VCaP (cell line): ENCODE results near the gene THAP5.
A peak's percentile ranks its signal among the peaks of the same experiment; 100 is the strongest.

Source experiments
- H3K27ac ChIP-seq: fragments of 450-650 bp; 2 replicates; pipeline ENCODE4 v1.5.1; 2017
- TF ChIP-seq, protein P1 (sequence below): fragments of 450-650 bp; conservative IDR thresholded peaks from 2 replicates; pipeline ENCODE4 v1.5.1; 2017; ENCODE audit warnings: mild to moderate bottlenecking, moderate library complexity

THAP5 gene, protein sequence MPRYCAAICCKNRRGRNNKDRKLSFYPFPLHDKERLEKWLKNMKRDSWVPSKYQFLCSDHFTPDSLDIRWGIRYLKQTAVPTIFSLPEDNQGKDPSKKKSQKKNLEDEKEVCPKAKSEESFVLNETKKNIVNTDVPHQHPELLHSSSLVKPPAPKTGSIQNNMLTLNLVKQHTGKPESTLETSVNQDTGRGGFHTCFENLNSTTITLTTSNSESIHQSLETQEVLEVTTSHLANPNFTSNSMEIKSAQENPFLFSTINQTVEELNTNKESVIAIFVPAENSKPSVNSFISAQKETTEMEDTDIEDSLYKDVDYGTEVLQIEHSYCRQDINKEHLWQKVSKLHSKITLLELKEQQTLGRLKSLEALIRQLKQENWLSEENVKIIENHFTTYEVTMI

DNA sequence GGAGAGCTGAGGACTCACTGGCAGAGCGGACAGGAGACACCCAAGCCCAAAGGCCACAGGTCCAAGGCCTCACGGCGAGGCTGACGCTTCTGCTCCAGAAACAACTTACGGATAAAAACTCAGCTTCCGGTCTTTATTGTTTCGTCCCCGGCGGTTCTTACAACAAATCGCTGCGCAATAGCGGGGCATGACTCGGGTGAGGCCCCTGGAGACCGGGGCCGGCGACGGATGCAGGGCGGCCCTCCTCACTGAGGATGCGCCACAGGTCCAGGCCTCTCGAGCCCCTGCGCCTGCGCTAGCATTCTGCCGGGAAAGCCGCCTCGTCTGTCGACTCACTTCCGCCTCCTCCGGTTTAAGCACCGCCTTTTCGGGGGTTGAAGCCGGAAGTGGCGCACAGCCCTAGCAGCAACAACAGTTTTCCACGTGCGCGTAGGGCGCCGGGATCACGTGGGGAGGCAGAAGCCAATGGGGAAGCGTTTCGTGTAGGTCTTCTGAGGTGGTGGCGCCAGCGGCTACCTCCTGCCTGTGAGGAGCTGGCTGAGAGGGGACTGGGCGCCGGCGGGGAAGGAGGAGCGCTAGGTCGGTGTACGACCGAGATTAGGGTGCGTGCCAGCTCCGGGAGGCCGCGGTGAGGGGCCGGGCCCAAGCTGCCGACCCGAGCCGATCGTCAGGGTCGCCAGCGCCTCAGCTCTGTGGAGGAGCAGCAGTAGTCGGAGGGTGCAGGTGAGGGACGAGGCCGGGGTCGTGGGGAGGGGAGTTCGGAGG, at the start of gene THAP5, which contains the start of gene DNAJB9:
THAP5 (minus strand) TSS at position 326 of the 765 bp plus-strand sequence; CDS start at position 189, 137 bp downstream.
DNAJB9 (plus strand) TSS at position 494 of the 765 bp plus-strand sequence. CDS start 1,853 bp downstream, outside the sequence.
- peak within 1 kb of the TSS; percentile 95 for H3K27ac ChIP-seq
- TF ChIP-seq, protein P1, sequence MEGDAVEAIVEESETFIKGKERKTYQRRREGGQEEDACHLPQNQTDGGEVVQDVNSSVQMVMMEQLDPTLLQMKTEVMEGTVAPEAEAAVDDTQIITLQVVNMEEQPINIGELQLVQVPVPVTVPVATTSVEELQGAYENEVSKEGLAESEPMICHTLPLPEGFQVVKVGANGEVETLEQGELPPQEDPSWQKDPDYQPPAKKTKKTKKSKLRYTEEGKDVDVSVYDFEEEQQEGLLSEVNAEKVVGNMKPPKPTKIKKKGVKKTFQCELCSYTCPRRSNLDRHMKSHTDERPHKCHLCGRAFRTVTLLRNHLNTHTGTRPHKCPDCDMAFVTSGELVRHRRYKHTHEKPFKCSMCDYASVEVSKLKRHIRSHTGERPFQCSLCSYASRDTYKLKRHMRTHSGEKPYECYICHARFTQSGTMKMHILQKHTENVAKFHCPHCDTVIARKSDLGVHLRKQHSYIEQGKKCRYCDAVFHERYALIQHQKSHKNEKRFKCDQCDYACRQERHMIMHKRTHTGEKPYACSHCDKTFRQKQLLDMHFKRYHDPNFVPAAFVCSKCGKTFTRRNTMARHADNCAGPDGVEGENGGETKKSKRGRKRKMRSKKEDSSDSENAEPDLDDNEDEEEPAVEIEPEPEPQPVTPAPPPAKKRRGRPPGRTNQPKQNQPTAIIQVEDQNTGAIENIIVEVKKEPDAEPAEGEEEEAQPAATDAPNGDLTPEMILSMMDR: no peak

DNA sequence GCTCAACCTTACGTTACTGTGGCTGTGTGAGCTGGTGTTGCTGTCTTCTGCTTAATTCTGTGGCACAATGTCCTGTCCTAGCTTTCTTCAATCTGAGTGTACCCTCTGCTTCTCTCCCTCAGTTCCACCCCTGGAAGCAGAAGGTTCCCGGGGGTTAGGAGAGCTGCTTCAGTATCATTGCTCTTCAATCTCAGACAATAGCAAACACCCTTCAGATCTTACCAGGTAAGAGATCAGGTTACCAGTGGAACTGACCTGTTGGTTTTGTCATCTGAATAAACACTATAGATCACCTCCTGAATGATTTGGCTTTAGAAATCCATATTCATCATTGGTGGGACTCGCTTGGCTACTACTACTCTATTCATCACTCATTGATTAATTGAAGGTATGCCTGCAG, 48.5 kb upstream of the THAP5 start:
- TF ChIP-seq, protein P1: no peak
- H3K27ac ChIP-seq: no peak overlapping the region

DNA sequence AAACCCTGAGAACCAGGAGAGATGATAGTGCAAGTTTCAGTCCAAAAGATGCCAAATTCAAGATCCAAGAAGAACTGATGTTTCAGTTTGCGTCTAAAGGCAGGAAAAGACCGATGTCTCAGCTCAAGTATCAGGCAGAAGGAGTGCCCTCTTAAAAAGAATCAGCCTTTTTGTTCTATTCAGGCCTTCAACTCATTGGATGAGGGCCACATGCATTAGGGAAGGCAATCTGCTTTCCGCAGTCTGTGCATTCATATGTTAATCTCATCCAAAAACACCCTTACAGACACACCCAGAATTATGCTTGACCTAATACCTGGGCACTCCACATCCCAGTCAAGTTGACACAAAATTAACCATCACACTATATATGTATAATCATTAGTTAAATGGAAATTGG, 45.4 kb upstream of the THAP5 start:
- peak overlapping the region; percentile 97 for H3K27ac ChIP-seq
- TF ChIP-seq, protein P1: no peak

DNA sequence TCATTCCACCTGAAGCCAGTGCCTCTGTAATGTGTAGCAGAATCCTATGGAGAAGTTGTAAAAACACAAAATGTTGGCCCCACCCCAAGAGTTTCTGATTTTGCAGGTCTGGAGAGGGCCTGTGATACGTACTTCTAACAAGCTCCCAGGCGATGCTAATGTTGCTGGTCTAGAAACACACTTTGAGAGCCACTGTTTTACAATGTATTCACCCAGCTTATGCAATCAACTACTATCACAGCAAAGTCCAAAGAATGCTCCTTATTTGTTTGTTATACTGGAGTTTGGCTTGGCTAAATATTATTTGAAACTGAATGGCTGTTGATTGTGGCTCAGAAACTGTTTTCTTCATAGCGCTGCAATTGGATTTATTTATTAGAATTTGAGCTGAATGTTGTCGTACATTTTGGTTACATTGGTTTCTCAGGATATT, 44.5 kb upstream of the THAP5 start:
- TF ChIP-seq, protein P1: no peak
- H3K27ac ChIP-seq: peak overlapping the region; percentile 97

DNA sequence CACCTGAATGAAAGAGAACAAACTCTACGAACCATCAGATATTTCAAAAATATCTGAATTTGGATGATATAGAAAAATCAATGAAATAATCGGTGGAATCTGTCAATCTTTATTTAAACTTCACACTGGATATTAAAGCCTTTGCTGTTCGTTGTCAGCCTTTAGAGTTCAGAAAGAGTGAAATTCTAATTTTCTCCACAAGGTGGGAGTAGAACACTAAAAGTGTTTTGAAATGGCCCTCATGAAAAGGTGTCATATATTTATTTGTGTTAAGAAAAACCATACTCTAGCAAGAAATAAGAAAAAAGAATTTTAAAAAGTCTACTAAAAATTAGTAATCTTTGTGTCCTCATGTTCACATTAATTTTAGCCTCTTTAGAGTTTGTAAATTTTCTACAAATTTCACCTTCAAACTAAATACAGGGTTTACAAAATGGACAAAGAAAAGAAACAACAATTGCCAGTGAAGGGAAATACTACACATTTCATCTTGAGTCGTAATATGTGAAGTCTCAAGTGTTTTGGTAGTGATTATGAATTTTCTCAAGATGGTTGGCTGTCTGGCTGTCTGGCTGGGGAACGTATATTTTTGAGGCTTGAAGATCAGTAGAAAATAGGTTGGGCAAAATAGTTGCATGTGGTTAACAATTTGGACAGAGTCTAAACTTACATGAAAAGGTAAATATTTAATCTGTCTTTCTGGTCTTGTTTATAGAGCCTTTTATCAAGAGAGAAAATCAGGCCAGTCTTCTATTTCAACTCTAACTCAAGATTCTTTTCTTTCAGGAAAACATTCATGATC, 43.8 kb upstream of the THAP5 start:
- peak overlapping the region; percentile 97 for H3K27ac ChIP-seq
- TF ChIP-seq, protein P1: peak; percentile 84

DNA sequence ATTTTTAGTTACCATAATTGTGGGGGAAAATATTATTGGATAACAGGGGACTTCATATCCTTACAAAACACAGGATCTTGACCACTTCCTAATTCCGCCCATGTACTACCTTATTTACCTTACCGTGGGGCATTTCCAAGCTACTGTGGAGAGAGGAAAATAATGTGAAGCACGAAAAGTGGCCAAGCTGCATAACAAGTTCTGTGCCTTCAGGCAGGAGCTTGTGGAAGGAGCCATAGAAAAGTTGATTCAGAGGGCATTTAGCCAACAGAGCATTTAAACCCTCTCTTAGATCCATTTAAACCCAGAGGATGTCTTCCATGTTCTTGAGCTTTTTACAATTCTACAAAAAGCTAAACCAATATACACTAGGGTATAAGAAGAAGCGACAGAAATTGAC, 41.8 kb upstream of the THAP5 start:
- TF ChIP-seq, protein P1: no peak
- H3K27ac ChIP-seq: peak overlapping the region; percentile 97
